Endothelial cell of hepatic sinusoid (primary cell): Measurements from ENCODE around the gene PIGX.
"Not testable (repeated sequence)": the region's sequence is repeated elsewhere in the genome, so short reads cannot be mapped to it uniquely, and the experiment has no call there.

Experiments used
- in situ Hi-C: cut with HindIII; loops from 2 replicates; pipeline ENCODE4 v1.10.0; 2017; ENCODE audit warnings: low sequenced_read_pairs

The PIGX gene

GRCh38 chr3:196699749-196700148, 12.4 kb upstream of the PIGX start:
- in situ Hi-C loops, result no loop called here

GRCh38 chr3:196700801-196701200, 11.4 kb upstream of the PIGX start:
- in situ Hi-C loops, result no loop called here

- in situ Hi-C loops, result no loop called here
Observed at GRCh38 chr3:196706327-196706726, 5.8 kb upstream of the PIGX start.

- in situ Hi-C loops, result no loop called here
Observed at GRCh38 chr3:196706731-196707130, 5.4 kb upstream of the PIGX start.

GRCh38 chr3:196707566-196707965, 4.6 kb upstream of the PIGX start:
- in situ Hi-C loops, result no loop called here

GRCh38 chr3:196708467-196708866, 3.7 kb upstream of the PIGX start:
- in situ Hi-C loops, result no loop called here

- in situ Hi-C loops, result no loop called here
Observed at GRCh38 chr3:196712514-196713413, 587 bp downstream of the PIGX start.

GRCh38 chr3:196717162-196717561, 5.0 kb downstream of the PIGX start:
- in situ Hi-C loops, result not testable (repeated sequence)

GRCh38 chr3:196721097-196721496, 8.9 kb downstream of the PIGX start:
- in situ Hi-C loops, result no loop called here

GRCh38 chr3:196726788-196727675, 14.9 kb downstream of the PIGX start:
- in situ Hi-C loops, result no loop called here

GRCh38 chr3:196735751-196736150, 23.6 kb downstream of the PIGX start:
- in situ Hi-C loops, result no loop called here

GRCh38 chr3:196736670-196737374, 24.6 kb downstream of the PIGX start:
- in situ Hi-C loops, result no loop called here

- in situ Hi-C loops, result no loop called here
Observed at GRCh38 chr3:196737655-196738054, 25.5 kb downstream of the PIGX start.

- in situ Hi-C loops, result no loop called here
Observed at GRCh38 chr3:196739671-196740480, 27.7 kb downstream of the PIGX start, which contains the start of gene PAK2. Gene PAK2 (plus strand): TSS chr3:196739857. CDS start chr3:196782647, 42,790 bp downstream.

GRCh38 chr3:196740481-196741248, 28.5 kb downstream of the PIGX start:
- in situ Hi-C loops, result no loop called here

- in situ Hi-C loops, result no loop called here
Observed at GRCh38 chr3:196741249-196741889, 29.2 kb downstream of the PIGX start.

- in situ Hi-C loops, result not testable (repeated sequence)
Observed at GRCh38 chr3:196743569-196743968, 31.4 kb downstream of the PIGX start.

GRCh38 chr3:196749125-196749524, 36.9 kb downstream of the PIGX start:
- in situ Hi-C loops, result no loop called here

- in situ Hi-C loops, result no loop called here
Observed at GRCh38 chr3:196753201-196753600, 41.0 kb downstream of the PIGX start.
